HG02588 (cell line): Measurements from ENCODE around the gene CBLN3.

Source experiments
- ATAC-seq: cut with Tn5 transposase; IDR thresholded peaks from one replicate; pipeline ENCODE4 v1.9.1; 2021; ENCODE audit warnings: mild to moderate bottlenecking, moderate library complexity; ENCODE audit not compliant: unreplicated experiment

CBLN3 gene

GRCh38 chr14:24385524-24385923 lies 43.9 kb downstream of the CBLN3 start:
- ATAC-seq = no peak

GRCh38 chr14:24384169-24384568 lies 45.3 kb downstream of the CBLN3 start:
- ATAC-seq = no peak

DNA sequence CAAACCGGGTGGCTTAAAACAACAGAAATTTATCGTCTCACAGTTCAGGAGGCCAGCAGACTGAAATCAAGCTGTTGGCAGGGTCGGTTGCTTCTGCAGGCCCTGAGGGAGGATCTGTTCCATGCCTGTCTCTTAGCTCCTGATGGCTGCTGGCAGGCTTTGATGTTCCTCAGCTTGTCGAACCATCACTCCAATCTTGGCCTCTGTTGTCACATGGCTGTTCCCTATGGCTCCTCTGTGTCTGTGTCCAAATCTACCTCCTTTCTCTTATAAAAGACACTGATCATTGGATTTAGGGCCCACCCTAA lies 47.5 kb downstream of the CBLN3 start:
- ATAC-seq = no peak

DNA sequence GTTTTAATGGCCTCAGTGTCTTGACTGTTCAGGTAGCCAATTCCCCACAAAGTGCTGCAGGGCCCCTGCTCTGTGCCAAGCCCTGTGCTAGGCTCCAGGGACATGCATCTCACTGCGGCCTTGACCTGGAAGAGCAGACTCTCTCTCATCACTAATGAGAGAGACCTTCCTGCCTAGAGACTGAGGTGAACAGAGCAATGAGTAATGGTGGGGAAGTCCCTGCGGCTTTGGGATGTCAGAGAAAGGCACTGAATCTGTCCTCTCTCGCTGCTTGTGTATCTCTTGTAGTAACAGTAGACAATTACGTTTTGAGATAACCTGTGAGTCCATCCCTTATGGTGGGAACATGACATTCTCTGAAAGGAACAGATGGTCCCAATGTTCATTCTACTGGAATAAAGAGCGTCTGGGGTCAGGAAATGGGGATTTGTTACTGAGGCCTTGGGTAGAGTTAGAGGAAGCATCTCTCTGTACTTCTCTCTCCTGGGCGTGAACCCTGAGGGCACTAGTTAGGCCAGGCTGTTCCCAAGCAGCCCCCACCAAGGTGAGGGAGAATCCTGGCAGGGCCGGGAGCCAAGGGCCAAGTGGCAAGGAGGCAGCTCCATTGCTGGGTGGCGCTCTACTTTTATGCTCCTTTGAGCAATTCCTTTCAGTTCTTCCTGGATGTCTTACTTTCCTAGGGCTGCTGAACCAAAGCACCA lies 48.0 kb downstream of the CBLN3 start:
- ATAC-seq = no peak

- ATAC-seq = no peak
Measured at GRCh38 chr14:24379907-24380730, 49.3 kb downstream of the CBLN3 start.

DNA sequence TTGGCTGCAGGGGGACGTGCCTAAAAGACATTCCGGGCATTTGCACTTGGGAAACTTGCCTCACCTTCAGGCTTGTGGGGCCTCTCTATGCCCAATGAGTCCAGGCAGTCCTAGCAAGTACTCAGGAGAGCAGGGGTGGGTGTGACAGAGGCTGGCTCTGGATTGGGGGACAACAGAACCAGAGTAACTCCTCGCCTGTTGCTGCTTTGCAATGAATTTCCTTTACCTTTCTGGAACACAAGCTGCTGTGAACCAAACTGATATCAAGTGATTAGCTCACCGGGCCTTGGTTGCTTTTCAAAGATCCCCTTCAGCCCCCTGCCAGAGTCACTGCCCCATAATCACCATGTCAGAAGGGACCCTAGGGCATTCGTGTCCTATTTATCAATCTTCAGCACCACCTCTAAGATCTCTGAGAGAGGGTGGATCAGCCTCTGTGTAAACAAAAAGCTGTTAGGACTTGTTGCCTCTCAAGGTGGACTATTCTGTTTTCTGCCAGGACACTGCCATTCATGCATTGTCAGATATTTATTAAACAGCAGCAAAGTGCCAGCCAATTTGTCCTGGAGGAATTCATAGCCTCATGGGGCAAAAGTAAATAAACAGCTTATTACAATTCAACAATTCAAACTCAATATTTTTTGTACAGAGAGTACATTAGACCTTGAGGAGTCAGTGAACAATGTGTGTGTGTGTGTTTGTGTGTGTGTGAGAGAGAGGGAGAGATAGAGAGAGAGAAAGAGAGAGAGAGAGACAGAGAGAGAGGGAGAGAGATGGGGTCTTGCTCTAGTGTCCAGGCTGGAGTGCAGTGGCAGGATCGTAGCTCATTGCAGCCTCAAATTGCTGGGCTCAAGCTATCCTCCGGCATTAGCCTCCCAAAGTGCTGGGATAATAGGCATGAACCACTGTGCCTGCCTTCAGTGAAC lies 50.2 kb downstream of the CBLN3 start:
- no peak for ATAC-seq

DNA sequence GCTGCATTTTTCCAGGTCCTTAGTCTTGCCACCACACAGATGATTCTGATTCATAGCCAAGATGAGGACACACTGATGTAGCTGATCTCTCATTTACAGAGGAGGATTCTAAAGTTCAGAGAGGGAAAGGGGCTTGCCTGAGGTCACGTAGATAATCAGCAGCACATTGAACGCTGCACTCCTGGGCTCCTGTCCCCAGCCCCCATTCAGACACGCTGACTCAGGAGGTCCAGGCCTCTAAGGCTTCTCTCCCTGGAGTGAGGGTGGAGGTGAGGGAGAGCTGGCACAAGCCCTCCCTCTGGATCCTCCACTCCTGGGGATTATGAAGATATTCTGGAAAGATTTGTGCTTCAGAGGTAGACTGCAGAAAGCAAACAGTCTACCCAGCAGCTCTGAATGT lies 51.1 kb downstream of the CBLN3 start:
- ATAC-seq = no peak

DNA sequence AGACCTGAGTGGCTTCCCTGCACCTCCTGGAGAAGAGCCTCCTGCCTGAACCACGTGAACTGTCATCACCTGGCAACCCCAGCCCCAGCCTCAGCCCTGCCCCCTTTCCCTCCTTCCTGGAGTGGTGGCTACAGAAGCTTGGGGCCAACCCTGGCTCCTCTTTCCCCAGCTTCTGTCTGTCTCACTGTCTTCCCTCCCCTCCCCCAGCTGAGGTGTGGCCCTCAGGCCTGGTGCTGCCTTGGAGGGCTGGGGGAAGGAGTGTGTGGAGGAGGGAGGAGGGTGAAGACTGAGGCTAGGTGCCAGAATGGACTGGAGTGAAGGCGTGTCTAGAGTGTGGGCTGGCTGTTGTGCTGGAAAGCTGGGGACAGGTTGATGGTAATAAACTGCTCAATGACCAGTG lies 51.8 kb downstream of the CBLN3 start:
- no peak for ATAC-seq

- ATAC-seq = no peak
Measured at GRCh38 chr14:24377126-24377525, 52.3 kb downstream of the CBLN3 start.
